Colon (tissue), 2 donors: Measurements from ENCODE around the gene CORO7.

Experiments used
- FAIRE-seq: peaks from 2 replicates; lab custom pipeline; 2012; peaks lifted over from hg19 to GRCh38; lab: Jason Lieb, UNC
- donor health status: control.
- donor health status: control.

The CORO7 gene

DNA sequence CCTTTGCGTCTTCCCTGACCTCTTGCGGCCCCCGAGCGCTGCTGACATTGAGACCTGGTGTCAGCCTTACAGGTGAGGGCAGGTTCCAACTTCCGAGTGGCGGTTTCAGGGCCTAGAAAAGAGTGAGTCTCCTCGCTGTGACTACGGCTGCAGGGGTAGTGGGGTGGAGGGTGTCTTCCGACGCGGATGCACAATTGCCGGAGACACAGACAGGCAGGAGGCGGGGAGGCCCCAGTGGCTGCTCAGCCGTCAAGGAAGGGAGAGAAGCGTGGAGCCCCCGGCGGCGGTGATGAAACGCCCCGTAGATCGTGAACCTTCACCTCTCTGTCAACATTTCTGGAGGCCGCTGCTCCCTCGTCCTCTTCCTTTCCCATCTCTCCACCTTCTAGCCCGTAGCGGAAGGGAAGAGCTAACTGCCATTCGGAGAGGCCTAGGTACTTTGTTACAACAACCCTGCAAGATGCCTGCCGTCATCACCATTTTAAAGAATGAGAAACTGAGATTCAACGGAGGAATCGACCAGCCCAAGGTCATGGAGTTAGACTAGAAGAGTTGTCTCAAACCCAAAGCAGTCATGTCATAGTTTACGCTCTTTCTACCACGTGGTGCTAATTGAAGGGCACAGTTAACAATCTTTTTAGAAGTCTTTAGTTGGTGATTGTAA, 9.8 kb upstream of the CORO7 start:
- FAIRE-seq, result no peak

DNA sequence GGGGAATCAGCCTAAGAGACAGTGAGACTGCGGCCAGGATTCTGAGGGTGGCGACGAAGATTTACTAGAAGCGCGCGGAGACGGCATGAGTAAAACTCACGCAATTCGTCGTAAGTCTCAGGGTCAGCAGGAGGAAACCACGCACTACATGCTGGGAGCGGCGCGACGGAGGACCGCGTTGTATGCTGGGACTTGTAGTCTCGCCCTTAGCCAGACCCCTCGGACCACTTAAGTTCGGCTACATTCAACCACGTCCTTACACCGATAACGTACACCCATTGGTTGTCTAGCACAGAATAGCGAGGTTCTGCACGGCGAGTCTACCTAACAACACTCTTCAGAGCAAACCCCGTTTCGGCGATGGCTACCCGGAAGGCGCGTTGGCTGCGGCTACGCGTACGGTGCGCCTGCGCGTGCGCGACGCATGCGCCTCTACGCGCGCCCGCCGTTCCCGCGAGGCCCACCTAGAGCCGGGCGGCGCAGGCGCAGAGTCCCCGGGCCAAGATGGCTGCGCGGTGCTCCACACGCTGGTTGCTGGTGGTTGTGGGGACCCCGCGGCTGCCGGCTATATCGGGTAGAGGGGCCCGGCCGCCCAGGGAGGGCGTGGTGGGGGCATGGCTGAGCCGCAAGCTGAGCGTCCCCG, 9.1 kb upstream of the CORO7 start, which contains the start of gene DNAJA3:
DNAJA3 (plus strand) TSS at position 491 of the 643 bp plus-strand sequence; CDS start at position 505, 14 bp downstream.
- no peak for FAIRE-seq

DNA sequence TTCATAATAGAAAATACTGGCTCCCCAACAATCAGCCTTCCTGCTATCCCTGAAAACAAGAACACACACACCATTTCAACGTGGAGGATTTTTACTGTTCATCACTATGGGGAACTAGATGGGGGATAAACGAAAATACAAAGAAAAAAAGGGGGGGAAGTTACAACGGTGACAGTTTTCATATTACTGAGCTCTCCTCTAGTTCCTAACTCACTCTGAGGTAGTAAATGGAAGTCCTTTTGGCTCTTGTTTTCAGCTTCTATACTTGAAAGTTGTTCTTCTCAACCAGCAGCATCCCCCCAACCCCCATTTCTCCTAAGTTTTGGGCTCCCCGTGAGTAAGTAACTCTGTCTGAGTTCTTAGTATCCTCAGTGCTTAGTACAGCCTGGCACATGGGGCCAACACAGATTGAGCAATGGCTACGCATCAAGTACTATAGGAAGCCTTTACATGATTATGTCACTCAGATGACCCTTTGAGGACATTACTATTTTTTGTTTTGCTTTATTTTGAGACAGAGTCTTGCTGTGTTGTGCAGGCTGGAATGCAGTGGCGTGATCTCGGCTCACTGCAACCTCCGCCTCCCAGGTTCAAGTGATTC, 4.2 kb upstream of the CORO7 start:
- FAIRE-seq, result no peak

DNA sequence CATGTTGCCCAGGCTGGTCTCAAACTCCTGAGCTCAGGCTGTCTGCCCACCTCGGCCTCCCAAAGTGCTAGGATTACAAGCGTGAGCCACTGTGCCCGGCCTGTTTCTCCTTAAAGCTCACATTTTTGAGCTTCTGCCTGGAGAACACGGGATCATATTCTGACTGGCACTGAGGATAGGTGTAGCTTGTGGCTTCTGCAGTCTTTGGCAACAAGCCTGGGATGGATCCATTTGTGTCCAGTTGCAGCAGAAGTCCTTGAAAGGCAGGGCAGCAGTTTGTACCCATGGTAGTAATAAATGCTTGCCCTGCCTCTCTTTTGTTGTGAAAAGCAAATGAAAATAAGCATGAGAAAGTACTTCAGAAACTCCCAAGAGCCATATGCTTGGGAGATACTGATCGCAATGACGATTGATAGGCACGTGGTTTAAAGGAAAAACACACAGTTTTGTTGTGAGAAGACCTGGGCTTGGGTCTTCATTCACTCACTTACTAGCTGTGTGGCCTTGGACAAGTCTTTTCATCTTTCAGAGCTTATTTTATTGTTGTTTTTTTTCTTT, 3.1 kb upstream of the CORO7 start:
- FAIRE-seq, result no peak

GRCh38 chr16:4415538-4416199, 727 bp downstream of the CORO7 start:
- no peak for FAIRE-seq

GRCh38 chr16:4414187-4414917, 2.0 kb downstream of the CORO7 start:
- no peak for FAIRE-seq

DNA sequence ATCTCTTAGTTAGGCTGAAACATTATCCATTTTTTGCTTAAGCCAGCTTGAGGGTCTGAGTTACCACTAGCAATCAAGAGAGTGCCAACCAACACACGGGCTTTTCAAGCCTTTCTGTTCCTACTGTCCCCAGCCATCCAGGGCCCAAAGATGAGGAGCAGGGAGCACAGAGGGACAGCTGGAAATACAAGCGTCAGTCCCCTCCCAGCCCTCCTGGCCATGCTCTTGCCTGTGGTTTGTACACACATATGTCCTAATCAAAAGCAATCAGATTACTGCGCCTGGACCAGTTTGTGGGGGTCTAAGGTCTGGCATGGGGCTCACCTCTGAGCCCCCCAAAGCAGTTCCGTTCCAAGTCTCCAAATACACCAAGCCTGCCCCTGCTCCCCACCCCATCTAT, 3.5 kb downstream of the CORO7 start:
- FAIRE-seq, result no peak

DNA sequence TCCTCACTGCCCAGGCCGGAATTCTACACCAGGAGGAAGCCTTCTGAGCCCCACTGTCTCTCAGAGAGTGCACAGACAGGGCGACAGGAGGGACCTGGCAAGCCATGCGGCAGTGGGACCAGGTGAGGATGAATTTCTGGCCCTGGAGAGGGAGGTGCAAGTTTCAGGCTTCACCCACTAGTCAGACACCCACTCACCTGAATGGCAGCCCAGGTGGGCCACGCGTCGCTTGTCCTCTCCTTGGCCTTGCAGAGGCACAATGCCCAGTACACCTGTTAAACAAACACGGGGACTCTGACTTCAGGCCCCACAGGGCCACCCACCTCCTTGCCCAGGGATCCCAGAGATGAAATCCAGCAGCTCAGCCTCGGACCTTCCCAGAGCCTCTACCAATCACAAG, 4.2 kb downstream of the CORO7 start:
- FAIRE-seq, result no peak

GRCh38 chr16:4411684-4412083, 4.7 kb downstream of the CORO7 start:
- no peak for FAIRE-seq

DNA sequence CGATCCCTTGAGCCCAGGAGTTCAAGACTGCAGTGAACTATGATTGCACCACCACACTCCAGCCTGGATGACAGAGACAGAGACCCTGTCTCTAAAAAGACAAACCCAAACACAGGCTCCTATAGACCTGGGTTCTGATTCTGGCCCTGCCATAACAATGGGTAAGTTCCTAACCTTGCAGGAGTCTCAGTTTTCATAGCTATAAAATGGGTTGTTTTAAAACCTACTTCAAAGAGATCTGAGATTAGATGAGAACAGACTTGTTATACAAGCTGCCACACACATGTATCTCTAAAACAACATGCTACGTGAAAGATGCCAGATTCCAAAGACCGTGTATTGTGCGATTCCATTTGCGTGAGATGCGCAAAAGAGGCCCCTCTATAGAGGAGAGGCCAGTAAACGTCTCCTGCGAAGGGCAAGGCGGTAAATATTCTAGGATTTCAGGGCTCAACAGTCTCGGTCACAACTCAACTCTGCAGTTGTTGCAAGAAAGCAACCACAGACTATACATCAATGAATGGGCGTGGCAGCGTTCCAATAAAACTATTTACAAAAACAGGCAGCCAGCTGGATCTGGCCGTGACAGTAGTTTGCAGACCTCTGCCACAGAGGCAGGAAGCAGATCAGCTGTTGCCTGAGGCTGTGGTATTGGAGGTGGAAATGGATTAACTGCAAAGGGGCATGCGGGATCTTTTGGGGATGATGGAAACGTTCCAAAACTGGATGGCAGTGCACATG, 5.9 kb downstream of the CORO7 start:
- no peak for FAIRE-seq

DNA sequence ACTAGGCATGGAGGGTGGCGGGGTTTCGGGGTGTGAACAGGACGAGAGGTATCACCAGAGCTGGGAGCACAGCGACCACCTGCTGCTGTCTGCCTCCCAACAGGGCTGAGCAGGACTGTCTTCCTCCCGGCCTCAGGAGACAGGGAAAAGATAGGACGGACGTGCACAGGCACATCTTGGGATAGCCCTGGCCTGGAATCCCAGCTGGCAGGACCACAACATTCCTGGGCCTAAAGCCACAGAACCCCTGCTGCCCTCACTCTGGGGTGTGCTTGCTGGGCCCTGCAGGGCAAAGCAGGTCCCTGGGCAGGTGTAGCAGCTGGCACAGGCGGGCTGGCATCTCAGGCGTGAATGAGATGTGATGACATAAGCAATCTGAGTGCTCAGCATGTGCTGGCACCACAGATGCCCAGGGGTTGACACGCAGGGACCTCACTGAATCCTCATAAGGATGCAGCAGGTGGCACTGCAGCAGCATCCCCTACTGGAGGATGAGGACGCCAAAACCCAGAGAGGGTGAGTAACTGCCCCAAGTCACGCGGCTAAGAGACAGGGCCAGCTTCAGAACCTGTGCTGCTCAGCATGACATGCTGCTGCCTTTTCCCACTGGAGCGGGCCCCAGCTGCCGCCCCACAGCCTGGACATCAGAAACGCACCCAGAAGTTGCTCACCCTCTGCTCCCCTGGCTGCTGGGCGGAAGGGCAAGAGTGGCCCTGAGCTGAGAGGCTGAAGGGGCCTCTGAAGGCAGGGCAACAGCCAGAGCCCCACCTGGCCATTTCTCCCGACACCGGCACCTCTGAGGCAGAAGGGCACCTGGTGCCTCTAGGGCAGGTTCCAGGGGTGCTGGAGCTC, 7.1 kb downstream of the CORO7 start:
- no peak for FAIRE-seq

- no peak for FAIRE-seq
Observed at GRCh38 chr16:4408323-4408690, 8.1 kb downstream of the CORO7 start.

GRCh38 chr16:4407543-4408322, 8.7 kb downstream of the CORO7 start:
- FAIRE-seq, result no peak

- FAIRE-seq, result no peak
Observed at GRCh38 chr16:4404967-4405696, 11.3 kb downstream of the CORO7 start.

DNA sequence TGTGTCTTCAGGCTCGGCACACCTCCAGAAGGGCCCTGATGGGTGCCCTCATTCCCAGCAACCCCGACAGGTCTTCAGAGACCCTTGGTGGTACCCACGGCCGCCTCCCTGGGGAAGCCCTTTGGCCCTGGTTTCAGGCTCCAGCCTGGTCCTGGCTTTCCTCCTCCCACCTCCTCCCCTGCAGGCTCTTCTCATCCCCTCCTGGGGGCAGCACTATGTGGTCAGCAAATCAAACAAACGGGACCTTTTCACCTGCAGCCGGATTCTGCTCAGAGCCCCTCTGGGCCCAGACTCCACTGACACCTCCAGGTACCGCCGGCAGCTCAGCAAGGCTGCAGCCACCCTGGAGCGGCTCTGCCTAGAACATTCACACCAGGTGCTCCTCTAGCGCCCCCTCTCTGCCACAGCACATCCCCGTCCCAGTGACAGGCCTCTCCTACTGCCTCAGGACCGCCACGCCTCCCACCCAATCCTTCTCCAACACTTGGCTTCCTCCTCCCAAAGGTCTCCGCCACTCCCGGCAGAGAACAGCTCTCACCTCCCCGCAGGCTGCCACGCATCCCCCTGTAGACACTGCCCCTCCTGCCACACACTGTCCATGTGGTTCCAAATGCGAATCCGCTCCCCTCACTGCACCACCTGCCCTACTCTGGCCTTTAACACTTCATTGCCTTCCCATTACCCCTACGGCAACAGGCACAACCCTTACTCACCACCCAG, 12.0 kb downstream of the CORO7 start:
- FAIRE-seq, result no peak

GRCh38 chr16:4403133-4403949, 13.1 kb downstream of the CORO7 start:
- FAIRE-seq, result no peak

DNA sequence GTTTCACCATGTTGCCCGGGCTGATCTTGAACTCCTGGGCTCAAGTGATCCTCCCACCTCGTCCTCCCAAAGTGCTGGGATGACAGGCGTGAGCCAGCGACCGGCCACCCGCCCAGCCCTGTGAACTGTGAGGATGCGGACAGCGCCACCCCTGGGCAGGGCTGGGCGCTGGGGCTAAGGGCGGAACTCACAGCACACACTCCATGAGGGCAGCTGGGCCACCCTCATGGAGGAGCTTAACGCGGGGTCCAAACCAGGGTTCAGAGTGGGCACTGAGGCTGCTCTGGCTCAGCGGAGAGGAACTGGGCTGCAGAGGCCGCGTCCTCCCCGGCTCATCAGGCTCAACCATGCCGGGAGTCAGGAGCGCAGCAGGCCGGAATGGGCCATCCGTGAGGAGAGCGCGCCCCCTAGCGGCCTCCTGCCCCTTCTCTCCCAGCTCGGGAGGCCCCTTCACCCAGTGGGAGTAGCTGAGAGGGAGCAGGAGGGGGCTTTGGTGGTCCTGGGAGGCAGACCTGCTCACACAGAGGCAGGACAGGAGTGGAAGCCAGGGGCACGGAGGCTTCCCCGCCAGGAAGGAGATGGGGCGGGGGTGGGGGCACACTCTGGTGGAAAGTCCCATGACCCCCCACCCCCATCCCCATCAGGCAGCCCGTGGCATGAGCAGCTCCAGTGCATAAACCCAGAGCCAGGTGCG, 13.8 kb downstream of the CORO7 start:
- FAIRE-seq, result no peak
